HUES48 (cell line): Measurements from ENCODE around the gene SH2B3.
"Not testable (repeated sequence)": the region's sequence is repeated elsewhere in the genome, so short reads cannot be mapped to it uniquely, and the experiment has no call there.

Experiments used
- H3K27ac ChIP-seq: one replicate; pipeline ENCODE4 v1.7.0; 2013; ENCODE audit warnings: low read depth, low read length, inconsistent platforms
- H3K27me3 ChIP-seq: 2 replicates; pipeline ENCODE4 v1.6.1; 2013; ENCODE audit warnings: mild to moderate bottlenecking, low read length; ENCODE audit not compliant: control insufficient read depth, insufficient read depth
- H3K36me3 ChIP-seq: 2 replicates; pipeline ENCODE4 v1.6.1; 2013; ENCODE audit warnings: low read length; ENCODE audit not compliant: control insufficient read depth, insufficient read depth
- H3K4me1 ChIP-seq: 2 replicates; pipeline ENCODE4 v1.6.1; 2013; ENCODE audit warnings: mild to moderate bottlenecking, low read length; ENCODE audit not compliant: control insufficient read depth, insufficient read depth
- H3K4me3 ChIP-seq: 2 replicates; pipeline ENCODE4 v1.5.1; 2013; ENCODE audit warnings: mild to moderate bottlenecking, low read depth, low read length
- H3K9ac ChIP-seq: 2 replicates; pipeline ENCODE4 v1.6.1; 2013; ENCODE audit warnings: mild to moderate bottlenecking, low read depth, low read length, moderate library complexity
- H3K9me3 ChIP-seq: 2 replicates; pipeline ENCODE4 v1.6.1; 2013; ENCODE audit warnings: low read length; ENCODE audit not compliant: control insufficient read depth, insufficient read depth

SH2B3 gene

DNA sequence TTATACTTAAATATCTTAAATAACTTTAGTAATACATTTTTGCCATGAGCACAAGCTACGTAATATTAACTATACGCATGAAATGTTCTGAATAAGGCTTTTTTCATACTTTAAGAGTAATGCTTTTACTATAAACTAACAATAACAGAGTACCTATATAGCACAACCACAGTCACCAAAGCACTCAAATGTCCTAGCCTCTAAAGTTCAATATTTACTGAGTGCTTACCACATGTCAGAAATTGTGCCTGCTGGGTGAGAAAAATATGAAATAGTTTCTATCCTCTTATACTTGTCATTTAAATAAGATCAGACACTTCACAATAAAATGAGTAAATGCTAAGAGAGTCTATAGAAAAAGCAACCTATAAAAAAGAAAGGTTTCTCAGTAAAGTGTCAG is 83.1 kb downstream of the SH2B3 start:
- no peak overlapping the region for H3K4me3 ChIP-seq
- H3K36me3 ChIP-seq: peaks cover 72% of the 10 kb centered on the region
- no peak overlapping the region for H3K27ac ChIP-seq
- no peaks in the 10 kb centered on the region for H3K27me3 ChIP-seq
- H3K9me3 ChIP-seq: no peaks in the 10 kb centered on the region
- no peak overlapping the region for H3K9ac ChIP-seq
- H3K4me1 ChIP-seq: no peaks in the 10 kb centered on the region

DNA sequence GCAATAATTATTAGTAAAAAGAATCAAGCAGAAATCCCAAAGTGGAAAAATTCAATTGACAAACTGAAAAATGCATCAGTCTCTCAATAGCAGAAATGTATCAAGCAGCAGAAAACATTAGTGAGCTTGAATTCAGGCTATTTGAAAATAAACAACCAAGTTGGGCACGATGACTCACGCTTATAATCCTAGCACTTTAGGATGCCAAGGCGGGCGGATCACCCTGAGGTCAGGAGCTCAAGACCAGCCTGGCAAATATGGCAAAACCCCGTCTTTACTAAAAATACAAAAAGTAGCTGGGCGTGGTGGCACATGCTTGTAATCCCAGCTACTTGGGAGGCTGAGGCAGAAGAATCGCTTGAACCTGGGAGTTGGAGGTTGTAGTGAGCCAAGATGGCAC is 87.3 kb downstream of the SH2B3 start:
- H3K9me3 ChIP-seq, H3K4me3 ChIP-seq, H3K27me3 ChIP-seq, H3K9ac ChIP-seq, H3K27ac ChIP-seq, H3K4me1 ChIP-seq: not testable (repeated sequence)
- H3K36me3 ChIP-seq: peaks cover 61% of the 10 kb centered on the region

DNA sequence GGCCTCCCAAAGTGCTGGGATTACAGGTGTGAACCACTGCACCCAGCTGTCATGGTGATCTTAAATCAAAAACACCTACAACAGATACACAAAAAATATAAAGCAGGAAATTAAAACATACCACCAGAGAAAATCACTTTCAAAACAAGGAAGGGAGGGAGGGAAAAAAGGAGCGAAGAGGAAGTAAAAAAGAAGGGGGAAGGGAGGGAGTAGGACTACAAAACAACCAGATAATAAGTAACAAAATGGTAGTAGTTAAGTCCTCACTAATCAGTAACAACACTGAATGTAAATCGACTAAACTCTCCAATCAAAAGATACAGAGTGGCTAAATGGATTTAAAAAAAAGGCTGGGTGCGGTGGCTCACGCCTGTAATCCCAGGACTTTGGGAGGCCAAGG is 89.0 kb downstream of the SH2B3 start:
- Histone ChIP-seq H3K9ac (no peak overlapping the region), H3K4me1 (no peaks in the 10 kb centered on the region), H3K4me3 (no peak overlapping the region), H3K27me3 (no peaks in the 10 kb centered on the region), H3K36me3 (peaks cover 63% of the 10 kb centered on the region), H3K9me3 (no peaks in the 10 kb centered on the region), H3K27ac (no peak overlapping the region)
